Forelimb muscle (tissue), 1 donor: ENCODE data around the gene FOXL3. TPM values are rescaled to one million over a fixed set of nuclear protein-coding genes. Genes with fewer than 3 reads are reported as not detected.

Experiments used
- DNase-seq: peaks from one replicate; pipeline ENCODE4 v3.0.0-alpha.2; 2013; ENCODE audit warnings: low read depth
- polyA plus RNA-seq: library from polyadenylated mRNA; unstranded; fragments of 120-200 nt; gene quantifications from one replicate; pipeline ENCODE4 v1.2.1, GENCODE V29; 2013; ENCODE audit not compliant: insufficient read length

FOXL3 gene
- polyA plus RNA-seq, 1 donor = not detected

GRCh38 chr7:266851-267840, 22.8 kb upstream of the FOXL3 start:
- DNase-seq = no peak

GRCh38 chr7:268991-269390, 21.0 kb upstream of the FOXL3 start:
- no peak for DNase-seq

GRCh38 chr7:269721-270120, 20.2 kb upstream of the FOXL3 start:
- no peak for DNase-seq

- no peak for DNase-seq
Measured at GRCh38 chr7:270351-270983, 19.5 kb upstream of the FOXL3 start.

GRCh38 chr7:271266-272107, 18.5 kb upstream of the FOXL3 start:
- DNase-seq = no peak

- DNase-seq = no peak
Measured at GRCh38 chr7:272108-272615, 17.8 kb upstream of the FOXL3 start.

GRCh38 chr7:272631-273030, 17.3 kb upstream of the FOXL3 start:
- no peak for DNase-seq

- DNase-seq = no peak
Measured at GRCh38 chr7:273327-273726, 16.6 kb upstream of the FOXL3 start.

- DNase-seq = no peak
Measured at GRCh38 chr7:274266-274665, 15.7 kb upstream of the FOXL3 start.

GRCh38 chr7:276230-276835, 13.6 kb upstream of the FOXL3 start:
- DNase-seq = no peak

GRCh38 chr7:277228-277627, 12.7 kb upstream of the FOXL3 start:
- no peak for DNase-seq

- DNase-seq = no peak
Measured at GRCh38 chr7:278081-278480, 11.9 kb upstream of the FOXL3 start.

- DNase-seq = no peak
Measured at GRCh38 chr7:279821-280220, 10.1 kb upstream of the FOXL3 start.

GRCh38 chr7:280461-280860, 9.5 kb upstream of the FOXL3 start:
- DNase-seq = no peak

- DNase-seq = no peak
Measured at GRCh38 chr7:281637-282036, 8.3 kb upstream of the FOXL3 start.

- DNase-seq = no peak
Measured at GRCh38 chr7:282621-283020, 7.3 kb upstream of the FOXL3 start.

GRCh38 chr7:284762-285722, 4.9 kb upstream of the FOXL3 start:
- DNase-seq = no peak

GRCh38 chr7:285731-286130, 4.2 kb upstream of the FOXL3 start:
- no peak for DNase-seq

GRCh38 chr7:286266-286665, 3.7 kb upstream of the FOXL3 start:
- DNase-seq = no peak

GRCh38 chr7:288671-289101, 1.3 kb upstream of the FOXL3 start:
- DNase-seq = no peak
